Activated T-helper 1 cell treated with Interleukin-2 at 50 U/mL for 16 hours (primary cell): Measurements from ENCODE around the gene CHN1.

Experiments used
- DNase-seq: peaks from one replicate; pipeline ENCODE4 v3.0.0-alpha.2; 2020; ENCODE audit warnings: low read depth

CHN1 gene

GRCh38 chr2:174787487-174788205, 217.5 kb downstream of the CHN1 start:
- DNase-seq, result no peak

DNA sequence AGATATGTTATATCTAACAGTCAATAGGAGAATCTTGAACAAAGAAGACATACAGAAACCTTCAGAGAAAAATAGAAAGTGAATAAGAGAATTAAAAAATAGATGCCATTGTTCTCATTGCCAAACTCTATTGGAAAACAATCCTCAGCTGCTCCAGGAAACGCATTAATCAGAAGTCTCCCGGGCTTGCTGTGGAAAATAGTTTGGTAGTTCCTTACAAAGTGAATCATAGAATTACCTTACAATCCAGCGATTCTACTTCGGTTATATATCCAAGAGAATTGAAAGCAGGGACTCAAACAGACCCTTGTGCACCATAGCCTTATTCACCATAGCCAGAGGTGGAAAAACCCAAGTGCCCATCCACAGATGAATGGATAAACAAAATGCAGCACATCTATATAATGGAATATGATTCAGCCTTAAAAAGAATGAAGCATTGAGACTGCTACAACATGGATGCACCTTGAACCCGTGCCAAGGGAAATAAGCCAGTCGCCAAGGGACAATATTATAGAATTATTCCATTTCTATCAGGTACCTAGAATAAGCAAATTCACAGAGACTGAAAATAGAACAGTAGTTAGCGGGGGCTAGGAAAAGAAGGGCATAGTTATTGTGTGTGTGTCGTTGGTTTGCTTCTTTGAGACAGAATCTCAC, 219.0 kb downstream of the CHN1 start:
- DNase-seq, result no peak

GRCh38 chr2:174785481-174785880, 219.7 kb downstream of the CHN1 start:
- no peak for DNase-seq

- DNase-seq, result no peak
These were observed 220.3 kb downstream of the CHN1 start for GRCh38 chr2:174784909-174785308.

DNA sequence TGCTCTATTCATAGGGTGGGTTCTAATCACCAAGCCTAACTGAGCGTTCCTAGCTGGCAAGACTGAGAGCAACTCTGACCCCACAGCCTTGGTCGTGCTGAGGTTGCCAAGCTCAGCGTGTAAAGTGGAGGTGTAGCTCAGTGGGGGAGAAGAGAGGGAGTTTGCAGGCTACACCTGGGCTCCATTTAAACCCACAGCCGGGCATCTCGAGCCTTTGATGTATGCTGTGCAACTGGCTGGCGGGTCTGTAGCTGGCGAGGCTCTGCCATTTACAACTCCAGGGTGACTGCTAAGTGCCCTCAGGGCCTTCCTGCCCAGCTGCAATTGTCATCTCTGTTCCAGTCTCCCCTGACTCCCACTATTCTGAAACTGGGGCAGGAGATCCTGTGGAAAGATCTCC, 220.9 kb downstream of the CHN1 start:
- no peak for DNase-seq

GRCh38 chr2:174781996-174782395, 223.2 kb downstream of the CHN1 start:
- no peak for DNase-seq

GRCh38 chr2:174781298-174781697, 223.9 kb downstream of the CHN1 start:
- DNase-seq, result no peak

- DNase-seq, result no peak
These were observed 224.3 kb downstream of the CHN1 start for GRCh38 chr2:174780856-174781255.

GRCh38 chr2:174780191-174780840, 224.9 kb downstream of the CHN1 start:
- no peak for DNase-seq

DNA sequence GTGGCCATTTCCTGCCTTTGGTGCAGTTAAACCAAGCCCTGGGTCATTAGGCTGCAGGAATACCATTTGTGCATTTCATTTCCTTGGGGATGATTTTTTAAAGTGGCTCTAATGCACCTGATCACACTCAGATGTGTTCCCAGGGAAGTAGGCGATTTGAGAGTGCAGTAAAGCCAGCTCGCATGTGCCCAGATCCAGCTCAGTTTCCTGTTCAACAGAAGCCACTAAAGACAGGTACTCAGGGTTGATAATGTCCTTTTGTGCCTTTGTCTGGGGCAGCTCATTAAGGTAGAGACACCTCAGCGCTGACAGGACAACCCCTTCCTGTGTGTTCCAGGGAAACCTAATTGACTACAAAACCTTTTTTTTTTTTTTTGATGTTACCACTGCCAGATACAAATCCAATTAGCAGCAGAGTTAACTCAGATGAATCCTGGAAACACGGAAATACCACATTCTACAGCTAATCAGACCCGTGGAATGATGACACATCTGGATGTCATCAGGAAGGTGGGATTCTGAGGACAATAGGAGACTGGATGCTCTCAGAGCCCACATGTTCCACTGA, 225.7 kb downstream of the CHN1 start:
- no peak for DNase-seq

DNA sequence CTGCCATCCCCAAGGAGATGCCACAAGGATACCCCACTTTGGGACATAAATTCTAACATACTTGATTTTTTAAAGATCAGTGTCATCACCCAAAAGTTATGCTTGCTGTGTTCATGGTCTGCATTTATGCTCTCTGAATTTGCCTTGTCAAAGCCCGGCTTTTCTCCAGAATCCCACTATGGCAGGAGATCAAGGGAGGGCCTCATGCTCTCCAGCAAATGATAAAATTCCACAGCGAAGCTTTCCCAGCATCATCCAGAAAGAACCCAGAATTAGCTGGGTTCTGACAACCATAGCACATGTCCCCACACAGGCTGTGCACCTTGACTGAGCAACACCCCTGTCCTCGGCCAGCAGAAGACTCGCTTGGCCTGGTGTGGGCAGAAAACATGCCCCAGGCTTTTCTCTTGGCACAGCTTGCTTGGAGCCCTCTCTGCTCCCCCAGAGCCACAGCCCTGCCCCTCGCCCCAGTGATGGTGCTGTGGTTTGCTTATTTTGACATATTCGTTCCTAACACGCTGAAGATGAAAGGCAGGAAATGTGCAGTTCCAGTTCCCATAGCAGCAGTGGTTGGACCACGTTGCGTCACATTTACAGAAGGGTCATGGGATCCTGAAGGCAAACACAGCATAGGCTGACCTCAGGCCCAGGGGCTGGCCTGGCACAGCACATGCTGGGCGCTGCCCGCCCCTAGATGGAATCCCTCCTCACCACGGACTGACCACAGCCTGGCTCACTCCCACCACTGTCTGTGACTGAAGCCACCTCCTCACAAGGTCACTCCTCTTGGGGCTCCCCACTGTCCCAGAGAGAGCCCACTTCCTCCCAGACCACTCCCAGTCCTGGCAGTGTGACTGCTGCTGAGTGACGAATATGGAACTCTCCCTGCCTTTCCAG, 226.8 kb downstream of the CHN1 start:
- DNase-seq, result peak; percentile 61

- no peak for DNase-seq
These were observed 227.7 kb downstream of the CHN1 start for GRCh38 chr2:174777347-174778084.

- no peak for DNase-seq
These were observed 228.5 kb downstream of the CHN1 start for GRCh38 chr2:174776675-174777074.

DNA sequence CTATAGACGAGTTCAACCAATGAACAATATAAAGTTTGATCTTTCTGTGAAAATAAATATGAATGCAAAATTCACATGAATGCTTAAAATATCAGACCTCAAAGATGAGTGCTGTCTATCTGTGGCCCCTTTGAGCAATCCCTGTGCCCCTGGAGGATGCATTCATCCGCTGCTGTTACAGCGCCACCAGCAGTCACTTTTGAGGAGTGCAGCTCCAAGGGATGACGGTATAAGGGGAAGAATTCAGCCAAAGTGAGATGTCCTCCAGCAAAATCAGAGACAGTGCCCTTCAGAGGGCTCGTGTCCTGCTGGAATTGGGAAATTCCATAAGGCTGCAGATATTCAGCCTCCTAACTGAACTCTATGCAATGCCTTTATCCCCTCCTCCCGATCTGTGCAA, 229.0 kb downstream of the CHN1 start:
- DNase-seq, result no peak

GRCh38 chr2:174775571-174775980, 229.6 kb downstream of the CHN1 start:
- no peak for DNase-seq

- DNase-seq, result no peak
These were observed 230.3 kb downstream of the CHN1 start for GRCh38 chr2:174774886-174775285.

- no peak for DNase-seq
These were observed 232.0 kb downstream of the CHN1 start for GRCh38 chr2:174773215-174773614.

DNA sequence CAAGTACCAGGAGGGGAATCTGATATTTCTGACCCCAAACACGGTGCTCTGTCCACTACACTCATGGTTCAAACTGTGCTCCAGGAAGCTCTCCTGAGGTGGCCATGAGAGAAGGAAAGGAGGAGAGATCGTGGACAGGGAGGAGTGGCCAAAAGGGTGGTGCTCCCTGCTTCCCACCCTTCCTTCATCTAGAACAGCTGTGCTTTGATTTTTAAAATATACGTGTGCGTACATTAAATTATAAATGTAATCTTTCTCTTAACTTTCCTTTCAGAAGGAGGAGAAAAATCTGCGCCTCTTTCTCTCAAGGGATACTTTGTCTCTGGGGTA, 232.7 kb downstream of the CHN1 start:
- no peak for DNase-seq

DNA sequence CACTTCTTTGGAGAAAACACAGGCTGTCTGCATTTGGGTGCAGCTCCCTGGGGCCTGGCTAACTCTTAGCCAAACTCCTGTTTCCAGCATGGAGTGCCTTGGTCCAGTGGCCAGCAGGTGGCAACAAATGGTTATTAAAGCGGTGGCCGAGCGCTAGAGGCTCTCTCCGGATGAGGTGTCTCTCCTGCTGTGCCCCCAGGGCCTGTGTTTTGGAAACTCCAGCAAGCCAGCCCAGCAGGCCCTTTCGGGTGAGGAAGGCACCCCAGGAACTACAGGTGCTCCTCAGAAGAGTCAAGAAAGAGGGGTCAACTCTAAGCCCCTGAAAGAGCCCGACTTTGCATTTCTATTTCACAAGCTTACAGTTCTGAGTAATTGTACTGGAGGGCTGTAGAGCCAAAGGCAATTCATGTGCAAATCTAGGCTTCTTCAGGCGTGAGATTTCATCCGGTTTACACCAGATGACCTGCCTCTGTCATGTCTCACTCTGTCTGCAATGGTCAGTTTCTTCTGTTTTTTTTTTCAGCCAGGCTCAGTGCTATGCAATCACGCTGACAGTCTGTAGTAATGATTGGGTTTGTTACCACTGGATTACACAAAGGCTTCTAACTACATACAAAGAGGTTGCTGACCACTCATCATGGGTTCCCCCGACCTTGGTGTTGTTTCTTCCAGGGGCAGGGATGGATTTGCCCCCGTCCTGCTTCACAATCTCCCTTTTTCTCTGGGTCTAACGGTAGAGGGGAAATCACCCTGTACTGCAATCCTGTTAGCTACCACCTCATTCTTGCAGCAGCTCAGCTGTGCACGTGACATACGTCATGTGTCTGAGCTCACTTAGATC, 233.3 kb downstream of the CHN1 start:
- DNase-seq, result no peak

DNA sequence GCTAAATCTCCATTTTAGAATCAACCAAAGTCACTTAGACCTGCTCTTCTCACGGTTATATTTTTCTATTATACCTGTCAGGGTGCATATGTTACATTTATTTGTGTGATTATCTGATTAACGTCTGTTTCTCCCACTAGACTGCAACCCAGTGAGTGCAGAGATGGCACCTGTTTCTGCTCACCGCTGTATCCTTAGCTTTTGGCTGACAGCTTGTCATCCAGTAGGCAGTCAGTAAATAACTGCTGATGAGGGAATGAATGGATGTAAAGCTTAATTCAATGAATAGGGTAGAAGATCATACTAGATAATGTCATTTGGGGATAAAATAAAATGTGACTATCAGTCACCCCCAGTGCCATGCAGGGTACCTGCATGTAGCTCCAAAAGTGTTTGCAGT, 234.0 kb downstream of the CHN1 start:
- DNase-seq, result no peak

- DNase-seq, result no peak
These were observed 236.6 kb downstream of the CHN1 start for GRCh38 chr2:174768557-174768956.
